AG08396 (cell line): ENCODE data around the gene IGSF21.
"Not testable (repeated sequence)": the region's sequence is repeated elsewhere in the genome, so short reads cannot be mapped to it uniquely, and the experiment has no call there.

Experiments used
- DNase-seq: peaks from one replicate; pipeline ENCODE4 v3.0.0; 2012; ENCODE audit warnings: low spot score, mixed read lengths

The IGSF21 gene

DNA sequence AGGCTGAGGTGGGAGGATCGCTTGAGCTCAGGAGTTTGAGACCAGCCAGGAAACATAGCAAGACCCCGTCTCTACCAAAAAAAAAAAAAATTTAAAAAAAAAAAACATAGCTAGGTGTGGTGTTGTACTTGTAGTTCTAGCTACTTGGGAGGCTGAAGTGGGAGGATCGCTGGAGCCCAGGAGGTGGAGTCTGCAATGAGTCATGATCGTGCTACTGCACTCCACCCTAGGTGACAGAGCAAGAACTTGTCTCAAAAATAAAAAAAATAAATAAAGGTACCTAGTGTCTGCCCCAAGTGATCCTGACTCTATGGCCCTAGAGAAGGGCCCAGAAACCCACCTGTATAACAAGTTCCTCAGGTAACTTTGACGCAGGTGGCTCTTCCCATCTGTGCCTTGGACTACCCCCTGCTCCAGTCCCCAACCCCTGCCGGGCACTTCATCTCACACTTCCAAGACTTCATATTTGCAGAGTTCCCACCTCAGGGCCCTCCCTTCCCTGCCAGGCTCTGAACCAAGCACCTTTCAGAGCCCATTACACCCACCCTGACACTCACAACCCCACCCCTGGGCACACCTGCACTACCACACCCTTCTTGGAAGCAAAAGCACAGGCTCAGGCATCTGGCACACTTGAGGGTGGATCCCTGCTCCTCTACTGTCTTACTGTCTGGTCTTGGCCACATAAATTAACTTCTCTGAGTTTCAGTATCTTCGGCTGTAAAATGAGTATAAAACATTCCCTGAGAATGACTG is 292.9 kb downstream of the IGSF21 start:
- no peak for DNase-seq

DNA sequence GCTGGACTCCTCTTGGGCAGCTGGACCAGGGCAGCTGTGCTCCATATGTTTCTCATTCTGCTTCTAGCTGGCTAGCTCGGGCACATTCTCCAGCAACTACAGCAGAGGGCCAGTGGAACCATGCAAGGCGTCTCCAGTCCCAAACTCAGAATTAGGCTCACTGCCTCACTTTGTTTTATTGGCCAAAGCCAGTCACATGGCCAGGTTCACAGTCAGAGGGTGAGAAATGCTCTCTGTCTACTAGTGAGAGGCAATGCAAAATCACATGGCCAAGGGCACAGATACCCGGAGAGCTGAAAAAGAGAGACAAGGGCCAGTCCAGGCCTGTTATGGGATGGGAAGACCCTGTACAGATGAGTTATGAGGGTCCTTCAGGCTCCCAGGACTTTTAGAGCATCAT is 294.3 kb downstream of the IGSF21 start:
- no peak for DNase-seq

DNA sequence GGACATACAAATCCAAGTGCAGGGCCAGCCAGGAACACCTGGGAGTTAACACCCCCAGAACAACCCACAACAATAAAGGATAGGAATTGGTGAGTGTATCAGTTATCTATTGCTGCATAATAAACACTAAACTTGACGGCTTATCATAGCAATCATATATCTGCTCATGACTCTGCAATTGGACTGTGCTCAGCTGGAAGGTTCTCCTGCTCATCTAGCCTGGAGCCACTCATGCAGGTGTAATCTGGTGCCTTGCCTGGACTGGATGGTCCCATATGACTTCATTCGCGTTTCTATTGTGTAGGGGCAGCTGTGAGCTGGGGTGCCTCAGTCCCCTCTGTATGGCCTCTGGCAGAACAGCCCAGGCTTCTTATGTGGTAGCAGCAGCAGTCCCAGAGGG is 296.9 kb downstream of the IGSF21 start:
- DNase-seq, result no peak

DNA sequence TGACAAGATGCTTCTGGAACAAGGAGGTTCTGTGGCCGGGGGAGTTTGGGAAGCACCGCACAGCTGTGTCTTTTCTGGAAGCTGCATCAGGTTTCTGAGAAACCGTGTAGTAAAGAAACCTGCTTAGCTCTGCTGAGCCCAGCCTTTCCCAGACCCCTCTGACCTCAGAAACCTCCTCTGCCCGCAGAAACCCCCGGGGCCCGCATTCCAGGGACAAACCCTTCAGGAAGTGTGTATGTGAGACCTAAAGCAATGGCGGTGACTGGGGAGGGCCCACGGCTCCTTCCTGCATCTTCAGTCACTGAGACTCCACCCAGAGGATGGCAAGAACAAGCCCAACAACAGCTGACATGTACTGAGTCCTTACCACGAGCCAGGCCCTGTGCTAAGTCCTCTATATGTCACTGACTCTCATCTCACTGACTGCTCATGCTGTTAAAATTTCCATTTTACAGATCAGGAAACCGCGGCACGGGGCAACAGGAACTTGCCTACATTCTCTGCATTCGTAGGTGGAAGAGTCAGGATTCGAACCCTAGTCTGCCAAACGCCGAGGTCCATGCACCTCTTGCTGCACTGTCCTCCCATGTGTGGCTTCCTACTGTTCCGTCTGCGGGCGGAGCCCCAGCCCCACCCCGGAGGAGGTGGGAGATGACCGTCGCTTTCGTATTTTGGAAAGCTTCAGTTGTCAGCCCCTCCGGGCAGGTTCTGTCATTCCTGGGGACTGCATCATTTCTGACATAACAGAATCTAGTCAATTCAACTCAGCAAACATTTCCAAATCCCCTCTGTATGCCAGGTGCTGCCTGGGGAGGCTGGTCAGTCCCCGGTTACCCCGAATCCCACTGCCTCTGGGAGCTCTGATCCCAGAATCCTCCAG is 299.8 kb downstream of the IGSF21 start:
- DNase-seq, result no peak

DNA sequence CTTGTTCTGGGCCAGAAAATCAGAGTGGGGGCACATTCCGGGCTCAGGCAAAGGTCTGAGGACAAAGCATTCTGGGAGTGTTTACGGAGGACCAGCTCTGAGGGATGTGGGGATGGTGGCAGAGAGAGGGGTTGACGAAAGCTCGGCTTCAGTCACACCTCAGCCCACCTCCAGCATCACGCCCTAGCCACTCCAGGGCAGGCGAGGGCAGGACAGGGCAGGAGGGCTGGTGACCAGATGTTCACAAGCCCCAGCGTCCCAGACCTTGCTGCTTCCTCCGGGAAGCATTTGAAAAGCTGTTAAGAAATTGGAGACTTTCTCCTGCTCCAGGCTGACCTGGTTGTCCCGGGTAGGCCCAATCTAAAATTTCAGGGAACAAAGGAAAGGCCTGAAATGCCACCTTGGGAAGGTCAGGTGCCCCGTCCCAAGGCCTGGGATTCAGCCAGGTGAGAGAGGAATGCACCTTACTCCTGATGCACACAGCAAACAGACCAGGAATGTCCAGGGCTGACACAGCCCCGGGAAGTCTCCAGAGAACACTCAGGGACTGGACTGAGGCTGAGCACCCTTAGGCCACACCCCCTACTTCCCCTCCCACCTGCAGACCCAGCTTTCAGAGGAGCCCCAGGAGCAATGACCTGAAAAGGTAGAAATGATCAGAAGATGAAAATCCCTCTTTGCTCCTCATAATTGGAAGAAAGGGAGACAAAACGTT is 301.2 kb downstream of the IGSF21 start:
- DNase-seq, result no peak

DNA sequence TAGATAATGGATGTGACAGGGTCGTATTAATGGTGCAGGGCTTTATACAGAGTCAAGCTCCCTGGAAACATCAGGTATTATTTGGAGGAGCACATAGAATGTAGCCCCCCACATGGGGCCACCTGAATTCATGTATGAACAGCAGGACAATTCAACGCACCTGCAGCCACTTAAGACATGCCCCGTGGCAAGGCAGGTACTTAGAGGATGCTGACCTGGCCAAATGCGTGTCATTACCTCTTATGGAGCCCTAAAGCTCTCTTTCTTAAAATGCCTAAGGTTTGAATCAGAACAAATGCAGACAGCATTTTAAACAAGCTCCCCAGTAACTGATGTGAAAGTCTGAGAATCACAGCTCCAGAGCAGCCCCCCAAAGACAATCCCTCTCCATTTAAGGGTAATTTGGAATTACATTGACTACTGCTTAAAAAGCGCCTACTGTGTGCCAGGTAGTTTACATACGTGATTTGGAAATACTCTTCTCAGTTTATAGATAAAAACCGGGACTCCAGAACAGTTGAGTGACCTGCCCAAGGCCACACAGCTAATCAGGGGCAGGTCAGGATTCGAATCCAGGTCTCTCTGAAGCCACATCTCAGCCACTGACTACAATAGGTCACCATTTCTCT is 302.1 kb downstream of the IGSF21 start:
- DNase-seq, result no peak

DNA sequence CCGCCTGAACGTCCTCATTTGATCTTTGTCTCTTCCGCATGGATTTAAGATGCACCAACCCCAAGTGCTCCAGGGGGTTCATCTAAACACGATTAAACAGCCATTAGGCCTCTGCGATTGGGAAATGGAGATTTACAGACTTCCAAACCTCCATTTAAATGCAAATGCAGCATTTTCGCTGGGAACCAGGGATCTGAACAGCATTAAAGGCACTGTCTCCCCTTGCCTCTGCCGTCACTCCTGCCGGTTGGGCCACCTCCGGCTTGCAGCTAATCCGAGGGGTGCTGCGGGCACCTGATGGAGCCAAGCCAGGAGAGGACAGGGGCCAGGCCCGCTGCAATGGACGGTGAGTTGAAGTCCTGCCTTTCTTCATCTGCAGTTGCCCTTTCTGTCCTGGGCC is 302.8 kb downstream of the IGSF21 start:
- DNase-seq, result no peak

DNA sequence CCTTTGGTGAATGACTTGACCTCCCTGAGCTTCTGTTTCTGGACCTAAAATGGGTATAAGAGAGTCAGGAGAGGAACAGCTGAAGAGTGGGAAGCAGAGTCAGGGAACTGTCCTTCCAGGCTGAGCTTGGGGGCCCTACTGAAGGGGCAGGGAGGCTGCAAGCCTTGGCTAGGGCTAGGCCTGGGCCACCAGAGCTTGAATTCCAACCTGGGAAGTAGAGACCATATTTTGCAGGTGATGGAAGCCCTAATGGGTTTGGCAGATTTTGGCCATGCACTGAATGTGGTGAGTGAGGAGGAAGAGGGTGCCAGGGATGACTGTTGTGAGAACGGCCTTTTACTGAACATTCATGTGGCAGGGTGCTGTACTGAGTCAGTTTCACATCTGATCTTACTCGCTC is 303.7 kb downstream of the IGSF21 start:
- DNase-seq, result no peak

DNA sequence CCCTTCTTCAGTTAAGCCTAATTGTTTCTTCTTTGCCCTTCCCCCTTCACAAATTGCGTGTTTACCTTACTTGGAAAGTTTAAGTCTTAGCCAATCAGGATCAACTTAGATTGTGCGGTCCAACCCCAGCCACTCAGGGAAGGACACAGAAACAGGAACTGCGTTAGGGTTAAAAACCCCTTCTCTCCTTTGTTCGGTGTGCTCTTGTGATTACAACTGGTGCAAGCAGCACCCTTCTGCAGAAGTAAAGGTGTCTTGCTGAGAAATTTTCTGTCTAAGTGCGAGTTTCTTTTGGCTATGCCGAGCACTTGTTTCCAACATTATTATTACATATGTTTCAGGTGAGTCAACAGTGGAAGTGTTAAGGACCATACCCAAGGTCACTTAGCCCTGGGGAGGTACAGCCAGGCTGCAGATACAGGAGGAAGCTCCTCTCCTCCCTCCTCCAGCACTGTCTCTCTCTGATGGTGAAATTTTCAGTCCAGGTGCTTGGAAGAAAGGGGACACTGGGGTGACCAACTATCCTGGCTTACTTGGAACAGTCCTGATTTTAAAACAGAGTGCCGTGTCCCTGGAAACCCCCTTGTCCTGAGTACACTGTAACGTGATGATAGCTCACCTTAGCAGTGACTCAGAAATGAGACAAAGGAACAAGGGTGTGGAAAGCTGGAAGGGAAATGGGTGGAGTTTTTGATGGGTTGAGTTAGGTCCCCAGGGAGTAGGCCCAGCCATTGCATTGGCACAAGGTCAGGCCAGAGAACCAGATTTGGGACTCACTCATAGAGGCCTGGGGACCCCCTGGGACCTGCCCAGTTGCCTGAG is 304.4 kb downstream of the IGSF21 start:
- no peak for DNase-seq

DNA sequence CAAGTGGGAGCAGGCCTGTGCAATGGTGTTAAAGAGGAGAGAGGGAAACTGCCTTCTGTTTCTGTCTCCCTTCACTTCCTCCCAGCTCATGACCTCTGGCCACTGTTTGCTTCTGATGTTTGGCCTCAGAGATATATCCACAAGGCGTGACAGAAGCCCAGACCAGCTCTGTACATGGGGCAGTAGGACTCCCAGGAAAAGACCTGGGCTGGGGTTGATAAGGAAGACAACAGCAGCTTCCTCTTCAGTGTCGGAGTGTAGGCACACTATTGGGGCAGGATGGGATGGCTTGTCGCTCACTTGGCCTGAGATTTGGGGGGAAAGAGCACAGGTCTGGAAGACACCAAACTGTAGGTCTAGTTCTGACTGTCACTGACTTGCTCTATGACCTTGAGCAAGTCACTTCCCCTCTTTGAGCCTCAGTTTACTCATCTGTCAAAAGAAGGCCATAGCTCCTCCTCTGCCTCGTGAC is 305.3 kb downstream of the IGSF21 start:
- no peak for DNase-seq

DNA sequence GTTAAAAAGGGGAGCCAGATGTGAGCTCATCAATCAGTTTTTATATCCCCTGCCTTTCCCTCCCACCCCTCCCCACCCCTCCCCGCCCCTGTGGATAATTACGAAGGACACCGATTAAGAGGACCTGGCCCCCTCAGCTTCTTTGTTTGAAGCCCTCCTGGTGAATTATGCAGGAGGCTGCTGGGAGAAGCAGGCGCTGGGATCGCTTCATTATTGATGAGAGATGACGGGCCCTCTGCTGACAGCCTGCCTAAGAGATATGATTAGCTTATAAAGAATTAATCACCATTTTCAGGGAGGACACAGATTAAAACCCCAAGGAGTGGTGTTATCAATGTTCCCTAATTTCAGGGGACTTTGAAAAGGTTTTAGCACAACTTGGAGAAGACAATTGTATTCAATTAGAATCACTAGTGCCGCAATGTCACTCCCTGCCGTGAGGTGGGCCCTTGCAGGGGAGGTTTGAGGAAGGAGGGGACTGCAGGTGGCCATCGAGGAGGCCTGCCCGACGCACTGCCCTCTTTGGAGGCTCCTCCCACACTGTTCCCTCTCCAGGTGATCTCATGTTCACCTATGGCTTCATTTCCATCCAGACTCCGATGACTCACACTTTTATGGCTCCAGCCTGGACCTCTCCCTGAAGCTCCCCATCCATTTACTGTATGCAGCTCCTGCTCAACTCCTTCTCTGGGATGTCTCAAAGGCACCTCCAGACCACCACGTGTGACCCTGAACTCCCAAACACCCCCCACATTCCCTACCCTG is 306.1 kb downstream of the IGSF21 start:
- no peak for DNase-seq

DNA sequence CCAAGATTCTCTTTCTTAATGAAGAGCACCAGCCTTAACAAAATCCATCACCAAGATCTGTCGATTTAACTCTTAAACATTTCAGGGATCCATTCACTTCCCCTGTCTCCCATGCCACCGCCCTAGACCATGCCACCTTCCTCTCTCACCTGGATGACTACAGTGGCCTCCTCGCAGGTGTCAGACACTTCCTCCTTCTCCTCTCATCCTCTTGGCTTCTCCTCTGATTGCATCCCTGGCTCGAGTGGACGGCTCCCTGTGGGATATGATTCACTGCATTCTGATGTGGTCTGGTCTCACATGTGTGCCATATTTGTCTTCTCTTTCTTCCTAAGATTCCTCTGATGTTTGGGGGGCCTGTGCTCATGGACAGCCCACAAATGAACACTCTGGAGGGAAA is 306.7 kb downstream of the IGSF21 start:
- DNase-seq, result no peak

DNA sequence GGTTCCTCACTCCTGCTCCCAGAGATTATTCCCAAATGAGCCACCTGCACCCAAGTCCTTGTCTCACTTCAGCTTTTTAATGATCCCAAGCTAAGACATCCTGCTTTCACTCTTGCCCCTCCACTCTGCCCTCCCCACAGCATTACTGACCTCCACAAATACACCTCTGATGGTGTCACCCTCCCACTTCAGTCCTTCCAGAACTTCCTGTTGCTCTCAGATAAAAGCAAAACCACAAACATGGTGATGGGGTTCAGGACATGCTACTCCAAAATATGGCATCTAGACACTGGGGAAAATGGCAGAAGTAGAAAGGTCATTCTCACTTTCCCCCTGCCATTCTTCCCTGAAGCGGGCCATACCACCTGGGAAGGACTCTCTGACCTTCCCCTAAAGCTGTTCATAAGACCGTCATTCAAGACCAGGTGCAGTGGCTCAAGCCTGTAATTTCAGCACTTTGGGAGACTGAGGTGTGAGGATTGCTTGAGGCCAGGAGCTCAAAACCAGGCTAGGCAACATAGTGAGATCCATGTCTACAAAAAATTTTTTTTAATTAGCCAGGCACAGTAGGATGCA is 307.4 kb downstream of the IGSF21 start:
- no peak for DNase-seq

DNA sequence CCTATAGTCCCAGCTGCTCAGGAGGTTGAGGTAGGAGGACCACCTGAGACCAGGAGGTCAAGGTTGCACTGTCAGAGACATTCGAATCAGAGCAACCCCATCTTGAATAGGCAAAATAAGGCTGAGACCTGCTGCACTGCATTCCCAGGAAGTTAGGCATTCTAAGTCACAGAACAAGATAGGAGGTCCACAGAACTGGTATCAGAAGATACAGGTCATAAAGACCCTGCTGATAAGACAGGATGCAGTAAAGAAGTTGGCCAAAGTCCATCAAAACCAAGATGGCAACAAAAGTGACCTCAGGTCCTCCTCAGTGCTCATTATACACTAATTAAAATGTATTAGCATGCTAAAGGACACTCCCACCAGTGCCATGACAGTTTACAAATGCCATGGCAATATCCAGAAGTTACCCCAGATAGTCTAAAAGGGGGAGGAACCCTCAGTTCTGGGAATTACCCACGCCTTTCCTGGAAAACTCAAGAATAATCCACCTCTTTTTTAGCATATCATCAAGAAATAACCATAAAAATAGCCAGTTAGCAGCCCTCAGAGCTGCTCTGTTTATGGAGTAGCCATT is 307.9 kb downstream of the IGSF21 start:
- DNase-seq, result no peak

DNA sequence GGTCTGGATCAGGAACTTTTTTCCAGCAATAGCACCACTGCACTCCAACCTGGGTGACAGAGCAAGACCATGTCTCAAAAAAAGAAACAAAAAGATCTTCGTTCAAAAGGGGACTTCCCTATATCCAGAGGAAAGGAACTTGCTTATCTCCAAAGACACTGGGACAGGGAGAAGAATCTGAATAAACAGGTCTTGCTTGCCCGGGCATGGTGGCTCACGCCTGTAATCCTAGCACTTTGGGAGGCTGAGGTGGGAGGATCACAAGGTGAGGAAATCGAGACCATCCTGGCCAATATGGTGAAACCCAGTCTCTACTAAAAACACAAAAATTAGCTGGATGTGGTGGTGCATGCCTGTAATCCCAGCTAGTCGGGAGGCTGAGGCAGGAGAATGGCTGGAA is 308.5 kb downstream of the IGSF21 start:
- not testable (repeated sequence) for DNase-seq

DNA sequence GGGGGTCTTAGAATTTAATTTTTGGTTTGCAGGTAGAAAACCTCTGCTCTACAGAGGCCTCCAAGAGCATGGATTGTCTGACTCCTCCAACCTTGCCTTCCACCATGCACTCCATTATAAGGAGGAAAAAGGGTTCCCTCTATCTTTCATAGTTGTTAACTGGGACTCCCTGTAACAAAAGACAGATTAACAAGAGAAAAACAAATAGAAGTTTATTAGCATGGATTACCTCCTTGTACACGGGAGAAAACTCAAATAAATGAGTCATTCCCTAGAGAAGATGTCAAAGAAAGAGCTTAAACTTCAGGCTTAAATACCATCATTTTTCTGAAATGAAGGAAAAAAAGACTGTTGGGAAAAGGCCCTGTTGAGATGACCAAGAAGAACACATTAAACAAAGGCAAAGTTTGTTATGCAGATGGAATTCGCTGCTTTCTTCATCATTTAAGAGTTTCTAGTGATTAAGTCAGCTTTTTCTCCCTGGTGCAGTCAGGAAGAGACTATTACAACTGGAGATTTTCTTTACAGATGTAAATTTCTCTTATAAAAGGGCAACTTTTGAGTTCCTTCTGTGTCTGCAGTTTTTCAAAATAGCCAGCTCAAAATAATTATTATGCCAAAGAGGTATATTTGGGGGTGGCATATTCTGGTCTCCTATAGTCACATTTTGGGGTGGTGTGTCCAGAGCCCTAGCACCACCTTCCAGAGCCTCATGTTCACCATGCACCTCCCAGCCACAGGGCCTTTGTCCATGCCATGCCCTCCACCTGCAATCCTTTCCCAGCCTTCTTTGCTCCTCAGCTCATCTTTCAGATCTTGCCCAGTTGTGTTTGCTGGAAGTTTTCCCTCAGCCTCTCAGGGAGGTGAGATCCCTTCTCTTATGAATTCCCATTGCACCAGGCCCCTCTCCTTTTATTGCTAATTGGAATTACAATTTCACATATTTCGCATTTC is 310.0 kb downstream of the IGSF21 start:
- DNase-seq, result no peak

DNA sequence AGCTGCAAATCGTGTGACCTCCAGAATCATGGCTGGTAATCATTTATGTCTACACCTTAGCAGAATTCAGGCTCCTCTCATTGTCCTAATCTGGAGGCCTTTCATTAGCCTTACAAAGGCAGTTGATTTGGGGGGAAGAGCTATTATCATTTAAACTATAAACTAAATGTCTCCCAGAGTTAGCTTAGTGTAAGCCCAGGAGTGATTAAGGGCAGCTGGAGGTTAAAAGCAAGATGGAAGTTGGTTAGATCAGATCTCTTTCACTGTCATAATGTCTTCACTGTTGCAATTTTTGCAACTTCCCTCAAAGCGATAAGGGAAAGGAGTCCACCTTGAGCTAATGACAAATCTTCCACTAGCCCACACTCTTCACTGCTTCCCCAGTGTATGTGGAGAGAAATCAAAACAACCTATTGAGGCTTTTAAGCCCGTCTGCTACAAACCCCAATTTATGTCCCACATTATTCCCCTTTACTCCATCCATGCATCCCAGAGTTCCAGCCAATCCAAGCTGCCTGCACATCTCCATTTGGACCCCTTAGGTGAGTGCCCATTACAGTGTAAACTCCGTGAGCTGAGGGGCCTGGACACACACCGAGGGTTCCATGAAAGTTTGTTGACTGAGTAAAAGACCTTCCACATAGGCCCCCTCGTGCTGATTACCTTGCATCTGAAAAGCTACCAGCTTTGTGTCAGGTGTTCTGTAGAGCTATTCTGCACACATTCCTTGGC is 311.7 kb downstream of the IGSF21 start:
- no peak for DNase-seq

DNA sequence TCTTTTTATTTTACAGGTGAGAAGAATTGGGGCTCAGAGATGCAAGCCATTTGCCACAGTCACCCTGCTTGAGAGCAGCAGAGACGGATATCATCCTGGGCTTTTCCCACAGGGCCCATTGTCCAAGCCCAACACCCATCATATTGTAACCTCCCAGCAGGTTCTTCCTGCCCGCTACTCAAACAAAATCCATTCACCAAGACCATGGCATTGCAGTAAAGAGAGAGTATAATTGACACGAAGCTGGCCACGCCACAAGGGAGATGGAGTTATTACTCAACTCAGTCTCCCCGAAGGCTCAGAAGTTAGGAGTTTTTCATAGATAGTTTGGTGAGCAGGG is 312.2 kb downstream of the IGSF21 start:
- DNase-seq, result no peak
